ENCODE measurements around the gene IFITM10.

DNA sequence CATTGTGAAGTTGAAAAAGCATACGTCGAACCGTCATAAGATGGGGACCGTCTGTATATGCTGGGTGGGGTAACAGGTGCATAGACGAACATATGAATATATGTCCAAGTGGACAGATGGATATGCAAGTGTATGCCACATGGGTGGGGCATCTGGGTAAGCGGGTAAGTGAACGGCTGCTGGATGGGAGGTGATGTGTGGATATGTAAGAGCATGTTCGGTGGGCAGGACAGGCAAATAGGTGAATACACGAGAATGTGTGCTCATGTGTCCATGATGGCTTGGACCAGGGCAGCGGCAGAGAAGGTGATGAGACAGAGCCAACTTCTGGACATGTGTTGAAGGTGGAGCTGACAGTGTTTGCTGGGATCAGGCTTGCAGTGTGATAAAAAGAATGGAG lies 12.0 kb downstream of the IFITM10 start:
- TF ChIP-seq CTCF (IDR thresholded peaks at IDR 0.05) (no peak), POLR2A (IDR thresholded peaks at IDR 0.05) (no peak)
